Progenitor cell of endocrine pancreas (in vitro differentiated cells): ENCODE data around the gene GOLPH3. TPM values are rescaled to one million over a fixed set of nuclear protein-coding genes. Genes with fewer than 3 reads are reported as not detected.
"Not testable (repeated sequence)": the region's sequence is repeated elsewhere in the genome, so short reads cannot be mapped to it uniquely, and the experiment has no call there.

ENCODE experiments used
- DNase-seq: peaks from one replicate; pipeline ENCODE4 v3.0.0; 2021; ENCODE audit warnings: low spot score; ENCODE audit not compliant: unreplicated experiment
- H3K27ac Mint-ChIP-seq: 2 replicates; pipeline ENCODE4 v1.8.0; 2021; ENCODE audit warnings: mild to moderate bottlenecking, moderate library complexity, mixed read lengths
- H3K27me3 Mint-ChIP-seq: 2 replicates; pipeline ENCODE4 v1.8.0; 2021; ENCODE audit warnings: mixed read lengths
- H3K36me3 Mint-ChIP-seq: 2 replicates; pipeline ENCODE4 v1.8.0; 2022; ENCODE audit warnings: mixed read lengths; ENCODE audit not compliant: insufficient read depth
- H3K4me1 Mint-ChIP-seq: 2 replicates; pipeline ENCODE4 v1.8.0; 2021; ENCODE audit warnings: low read depth, mixed read lengths
- H3K4me3 Mint-ChIP-seq: 2 replicates; pipeline ENCODE4 v1.8.0; 2021; ENCODE audit warnings: low read depth, mild to moderate bottlenecking, moderate library complexity, mixed read lengths
- H3K9me3 Mint-ChIP-seq: 2 replicates; pipeline ENCODE4 v1.8.0; 2021; ENCODE audit warnings: low read depth, mixed read lengths
- long read RNA-seq: library from polyadenylated mRNA; unstranded; transcript quantifications from one replicate; pipeline ENCODE4 v2.0.0, GENCODE V29; 2020
- total RNA-seq: library from RNA; stranded (reverse); gene quantifications from 2 replicates; pipeline ENCODE4 v1.2.1, GENCODE V29; 2021
- TF ChIP-seq, protein P1 (sequence below): fragments of 200-600 bp; sonication (generic); IDR thresholded peaks from one replicate; pipeline ENCODE4 v1.5.0; 2021; ENCODE audit warnings: antibody characterized with exemption, mild to moderate bottlenecking; ENCODE audit not compliant: unreplicated experiment

The GOLPH3 gene
- total RNA-seq = 79.3 and 80.8 TPM in 2 replicates
- long read RNA-seq, partial matches to known transcripts = 0 of 11 reads
- long read RNA-seq, other reads (novel, unspliced or antisense) = 8 of 11 reads

DNA sequence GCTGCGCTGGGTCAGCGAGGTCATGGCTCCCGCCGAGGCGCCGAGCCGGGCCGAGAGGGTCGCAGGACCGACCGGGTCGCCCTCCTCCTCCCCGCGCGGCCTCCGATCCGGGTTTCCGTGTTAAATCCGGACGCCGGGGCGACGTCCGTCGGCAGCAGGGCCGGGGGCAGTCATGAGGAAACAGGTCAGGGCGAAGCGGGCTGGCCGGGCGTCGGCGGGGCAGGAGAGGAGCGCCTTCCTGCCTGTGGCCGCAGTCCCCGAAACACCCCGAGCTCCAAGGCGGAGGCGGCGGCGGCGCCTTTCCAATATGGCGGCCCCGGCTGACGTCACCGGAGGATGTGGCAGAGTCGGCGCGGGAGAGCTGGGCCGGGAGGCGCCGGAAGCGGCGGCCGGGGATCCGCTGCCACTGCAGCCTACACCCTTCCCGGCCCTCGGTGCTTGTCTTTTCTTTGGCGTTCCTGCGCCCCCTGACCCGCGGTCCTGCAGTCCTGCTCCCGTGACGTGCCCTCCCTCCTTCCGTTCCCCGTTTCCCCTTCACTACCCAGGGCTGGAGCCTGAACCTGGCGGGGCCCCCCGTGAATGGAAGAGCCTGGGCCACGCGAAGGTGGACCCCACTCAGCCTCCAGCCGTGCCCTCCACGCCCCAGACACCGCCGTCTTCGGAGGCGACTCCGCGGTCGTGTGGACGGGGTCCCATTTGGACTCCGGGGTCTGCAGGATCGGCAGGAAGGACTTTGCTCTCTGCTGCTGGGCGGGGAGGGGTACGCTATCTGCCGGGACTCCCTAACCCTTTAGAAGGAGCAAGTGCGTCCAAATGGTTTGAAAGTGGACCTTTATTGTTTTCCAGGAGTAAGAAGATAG is at the start of gene GOLPH3:
Gene GOLPH3 (minus strand): TSS at position 309 of the 860 bp plus-strand sequence. CDS start 285 bp downstream, at position 24.
- TF ChIP-seq, protein P1, sequence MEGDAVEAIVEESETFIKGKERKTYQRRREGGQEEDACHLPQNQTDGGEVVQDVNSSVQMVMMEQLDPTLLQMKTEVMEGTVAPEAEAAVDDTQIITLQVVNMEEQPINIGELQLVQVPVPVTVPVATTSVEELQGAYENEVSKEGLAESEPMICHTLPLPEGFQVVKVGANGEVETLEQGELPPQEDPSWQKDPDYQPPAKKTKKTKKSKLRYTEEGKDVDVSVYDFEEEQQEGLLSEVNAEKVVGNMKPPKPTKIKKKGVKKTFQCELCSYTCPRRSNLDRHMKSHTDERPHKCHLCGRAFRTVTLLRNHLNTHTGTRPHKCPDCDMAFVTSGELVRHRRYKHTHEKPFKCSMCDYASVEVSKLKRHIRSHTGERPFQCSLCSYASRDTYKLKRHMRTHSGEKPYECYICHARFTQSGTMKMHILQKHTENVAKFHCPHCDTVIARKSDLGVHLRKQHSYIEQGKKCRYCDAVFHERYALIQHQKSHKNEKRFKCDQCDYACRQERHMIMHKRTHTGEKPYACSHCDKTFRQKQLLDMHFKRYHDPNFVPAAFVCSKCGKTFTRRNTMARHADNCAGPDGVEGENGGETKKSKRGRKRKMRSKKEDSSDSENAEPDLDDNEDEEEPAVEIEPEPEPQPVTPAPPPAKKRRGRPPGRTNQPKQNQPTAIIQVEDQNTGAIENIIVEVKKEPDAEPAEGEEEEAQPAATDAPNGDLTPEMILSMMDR = no peak
- peak within 1 kb of the TSS; percentile 100 for H3K4me3 Mint-ChIP-seq

GRCh38 chr5:32222723-32223470 is 48.8 kb upstream of the GOLPH3 start:
- no peak overlapping the region for H3K27ac Mint-ChIP-seq
- peaks cover 3% of the 10 kb centered on the region for H3K9me3 Mint-ChIP-seq

More for the DNA sequence above, at the start of gene GOLPH3:
- no peaks in the 10 kb centered on the region for H3K9me3 Mint-ChIP-seq
- peak; percentile 85 for DNase-seq
- peaks cover 17% of the 10 kb centered on the region for H3K4me1 Mint-ChIP-seq
- H3K27me3 Mint-ChIP-seq = no peaks in the 10 kb centered on the region
- H3K36me3 Mint-ChIP-seq = peaks cover 3% of the 10 kb centered on the region
- H3K27ac Mint-ChIP-seq = peak within 1 kb of the TSS; percentile 99

DNA sequence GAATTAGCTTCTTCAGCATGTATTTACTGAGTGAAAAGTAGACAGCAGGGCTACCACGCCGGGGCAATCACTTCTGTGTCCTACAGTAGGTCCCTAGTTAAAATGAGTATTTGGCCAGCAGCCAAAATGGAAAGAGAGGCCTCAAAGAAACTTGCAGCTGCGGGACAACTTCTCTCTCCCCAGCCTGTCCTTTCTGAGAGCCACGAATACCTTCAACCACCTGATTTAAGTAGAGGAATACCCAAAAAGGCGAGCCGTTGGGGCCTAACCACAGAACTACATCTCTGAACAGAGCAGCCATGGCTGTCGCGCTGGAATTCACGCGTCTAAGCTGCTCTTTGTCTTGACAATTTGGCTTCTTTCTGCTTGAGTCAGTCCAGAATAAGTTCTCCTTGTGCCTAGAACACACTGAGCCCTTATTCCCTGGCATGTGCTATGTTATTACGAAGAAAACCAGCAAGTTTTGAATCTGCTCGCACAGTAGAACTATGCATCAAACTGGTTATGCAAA is 43.8 kb upstream of the GOLPH3 start:
- Mint-ChIP-seq H3K36me3 (no peaks in the 10 kb centered on the region), H3K9me3 (no peaks in the 10 kb centered on the region), H3K4me3 (no peak overlapping the region), H3K4me1 (no peaks in the 10 kb centered on the region), H3K27me3 (no peaks in the 10 kb centered on the region), H3K27ac (no peak overlapping the region)
- no peak for DNase-seq
- TF ChIP-seq, protein P1 = no peak

More at GRCh38 chr5:32222723-32223470, 48.8 kb upstream of the GOLPH3 start:
- TF ChIP-seq, protein P1 = no peak
- peaks cover 10% of the 10 kb centered on the region for H3K4me1 Mint-ChIP-seq
- no peak for DNase-seq
- peaks cover 6% of the 10 kb centered on the region for H3K36me3 Mint-ChIP-seq
- H3K27me3 Mint-ChIP-seq = no peaks in the 10 kb centered on the region
- H3K4me3 Mint-ChIP-seq = no peak overlapping the region

DNA sequence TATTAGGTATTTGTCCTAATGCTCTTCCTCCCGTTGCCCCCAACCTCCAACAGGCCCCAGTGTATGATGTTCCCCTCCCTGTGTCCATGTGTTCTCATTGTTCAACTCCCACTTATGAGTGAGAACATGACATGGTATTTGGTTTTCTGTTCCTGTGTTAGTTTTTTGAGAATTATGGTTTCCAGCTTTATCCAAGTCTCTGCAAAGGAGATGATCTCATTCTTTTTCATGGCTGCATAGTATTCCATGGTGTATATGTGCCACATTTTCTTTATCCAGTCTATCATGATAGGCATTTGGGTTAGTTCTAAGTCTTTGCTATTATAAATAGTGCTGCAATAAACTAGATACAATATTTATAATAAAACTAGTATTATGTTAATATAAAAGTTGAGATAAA is 40.2 kb upstream of the GOLPH3 start:
- H3K27ac Mint-ChIP-seq, H3K9me3 Mint-ChIP-seq, H3K4me3 Mint-ChIP-seq, H3K36me3 Mint-ChIP-seq, H3K4me1 Mint-ChIP-seq, H3K27me3 Mint-ChIP-seq, DNase-seq: not testable (repeated sequence)

DNA sequence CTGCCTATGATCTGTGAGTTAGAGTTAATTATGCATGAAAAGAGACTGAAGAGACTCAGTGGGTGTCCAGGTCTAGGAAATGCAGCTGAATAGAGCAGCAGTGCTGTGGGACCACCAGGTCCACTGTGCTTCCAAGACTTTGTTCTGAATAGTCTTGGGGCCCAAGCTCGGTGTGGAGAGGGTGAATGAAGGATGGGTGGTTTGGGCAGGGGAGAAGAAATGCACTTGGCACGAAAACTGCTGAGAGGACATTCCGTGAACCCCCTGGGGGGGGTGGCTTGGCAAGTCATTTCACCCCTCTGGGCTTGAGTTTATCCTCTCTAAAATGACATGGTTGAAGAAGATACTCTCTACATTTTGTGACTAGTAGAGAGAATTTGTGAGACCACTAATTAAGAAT is 36.0 kb upstream of the GOLPH3 start:
- DNase-seq = no peak
- Mint-ChIP-seq H3K4me1 (peaks cover 1% of the 10 kb centered on the region), H3K9me3 (no peaks in the 10 kb centered on the region), H3K36me3 (no peaks in the 10 kb centered on the region), H3K27ac (no peak overlapping the region), H3K27me3 (no peaks in the 10 kb centered on the region), H3K4me3 (no peak overlapping the region)
- TF ChIP-seq, protein P1 = no peak

GRCh38 chr5:32208837-32209236 is 34.7 kb upstream of the GOLPH3 start:
- not testable (repeated sequence) for H3K36me3 Mint-ChIP-seq, DNase-seq, H3K4me3 Mint-ChIP-seq, H3K9me3 Mint-ChIP-seq, H3K4me1 Mint-ChIP-seq, H3K27me3 Mint-ChIP-seq, H3K27ac Mint-ChIP-seq
